Left lung (tissue), 10 donors: ENCODE results near the gene CXXC5. TPM values are rescaled to one million over a fixed set of nuclear protein-coding genes. Genes with fewer than 3 reads are reported as not detected.

Experiments used
- ATAC-seq: fragments of 200-7000 bp; cut with Tn5 transposase; one replicate; pipeline ENCODE4 v1.9.1; 2020; ENCODE audit warnings: moderate library complexity
- DNase-seq, 4 donors: peaks; one replicate each; pipeline ENCODE4 v3.0.0-alpha.2; 2013 to 2020
- H3K27ac ChIP-seq, 2 donors: fragments of 200-600 bp; sonication (generic) in 1 of 2; one replicate each; pipeline versions ENCODE4 v1.5.0 to v1.8.0; 2020 to 2021
- H3K27me3 ChIP-seq, 2 donors: fragments of 200-600 bp; sonication (generic) in 1 of 2; one replicate each; pipeline versions ENCODE4 v1.5.0 to v1.8.0; 2020 to 2021
- H3K36me3 ChIP-seq, 2 donors: fragments of 200-600 bp; sonication (generic) in 1 of 2; one replicate each; pipeline versions ENCODE4 v1.5.0 to v1.8.0; 2020 to 2021
- H3K4me1 ChIP-seq, 2 donors: fragments of 200-600 bp; one replicate each; pipeline ENCODE4 v1.8.0; 2021
- H3K4me3 ChIP-seq, 2 donors: fragments of 200-600 bp; sonication (generic) in 1 of 2; one replicate each; pipeline versions ENCODE4 v1.5.0 to v1.8.0; 2020 to 2021; ENCODE audit warnings: mild to moderate bottlenecking in 1 of 2
- H3K9me3 ChIP-seq, 2 donors: fragments of 200-600 bp; sonication (generic) in 1 of 2; one replicate each; pipeline versions ENCODE4 v1.5.0 to v1.8.0; 2020 to 2021
- CTCF ChIP-seq, 2 donors: fragments of 200-600 bp; sonication (generic) in 1 of 2; IDR thresholded peaks; one replicate each; pipeline versions ENCODE4 v1.5.0 to v1.8.0; 2021; ENCODE audit warnings: antibody characterized with exemption in 2 of 2
- intact Hi-C, 2 donors: fragments of 100-400 bp; cut with DNase I; formaldehyde crosslinking; loops; one replicate each; pipeline versions ENCODE4 v1.11.2 to v1.14.2; 2022
- polyA plus RNA-seq, 6 donors: library from polyadenylated mRNA; unstranded; fragments of 120-200 nt; gene quantifications; one replicate each; pipeline ENCODE4 v1.2.1, GENCODE V29; 2013; ENCODE audit not compliant: insufficient read length in 6 of 6
- total RNA-seq, 2 donors: library from RNA; stranded (reverse); fragmentation: NEBNext Ultra II Directional; extraction: Animal tissue kit (Norgen Biotek cat#: 25700); gene quantifications; one replicate each; pipeline ENCODE4 v1.2.1, GENCODE V29; 2021
- donor health status: DM: no; HTN: yes; CAD: no.
- donor health status: DM: no; HTN: no; CAD: no.

Gene CXXC5
- total and polyA plus RNA-seq, 8 donors, result 24.5 to 53.5 (median 40.9) TPM

- intact Hi-C loops, result loop anchor here in 1 of 2 donors (10.0 kb wide), 1 partner anchor 62 kb away; no protein-coding TSS in a partner anchor
- ATAC-seq, result no peak
- DNase-seq, result no peak
- no peaks in the 10 kb centered on the region for H3K36me3 ChIP-seq
- peak overlapping the region; percentile 51 to 76 for H3K27ac ChIP-seq
- no peak for TF ChIP-seq CTCF (IDR thresholded peaks at IDR 0.05)
- no peaks in the 10 kb centered on the region for H3K9me3 ChIP-seq
- H3K4me1 ChIP-seq, result peaks cover 23 to 28% of the 10 kb centered on the region in 2 donors
- H3K27me3 ChIP-seq, result peaks cover 0 to 51% of the 10 kb centered on the region in 2 donors
- no peak overlapping the region for H3K4me3 ChIP-seq
Measured at GRCh38 chr5:139696167-139696893, 48.2 kb downstream of the CXXC5 start.

- peak; percentile 74 for ATAC-seq
- Histone ChIP-seq H3K27ac (peak overlapping the region; percentile 51 to 76), H3K9me3 (no peaks in the 10 kb centered on the region), H3K36me3 (no peaks in the 10 kb centered on the region), H3K4me3 (peak overlapping the region; percentile 21 to 23), H3K27me3 (peaks cover 0 to 59% of the 10 kb centered on the region in 2 donors), H3K4me1 (peaks cover 23 to 28% of the 10 kb centered on the region in 2 donors)
- intact Hi-C loops, result loop anchor here in 1 of 2 donors (10.0 kb wide), 1 partner anchor 62 kb away; no protein-coding TSS in a partner anchor
- peak; percentile 70 to 89 (median 80) for DNase-seq
- TF ChIP-seq CTCF (IDR thresholded peaks at IDR 0.05), result no peak
Measured at GRCh38 chr5:139696894-139697658, 48.9 kb downstream of the CXXC5 start.

GRCh38 chr5:139698490-139699146 lies 50.5 kb downstream of the CXXC5 start:
- Histone ChIP-seq H3K9me3 (no peaks in the 10 kb centered on the region), H3K27me3 (peaks cover 0 to 61% of the 10 kb centered on the region in 2 donors), H3K36me3 (no peaks in the 10 kb centered on the region), H3K27ac (peak overlapping the region in 1 of 2 donors; percentile 76), H3K4me3 (no peak overlapping the region), H3K4me1 (peaks cover 18 to 28% of the 10 kb centered on the region in 2 donors)
- intact Hi-C loops, result loop anchor here in 1 of 2 donors (10.0 kb wide), 1 partner anchor 64 kb away; no protein-coding TSS in a partner anchor
- TF ChIP-seq CTCF (IDR thresholded peaks at IDR 0.05), result no peak
- ATAC-seq (peak; percentile 26), DNase-seq (peak; percentile 69 to 91 (median 80))

- Histone ChIP-seq H3K4me1 (peaks cover 18 to 28% of the 10 kb centered on the region in 2 donors), H3K4me3 (no peak overlapping the region), H3K9me3 (no peaks in the 10 kb centered on the region), H3K27me3 (peaks cover 0 to 61% of the 10 kb centered on the region in 2 donors), H3K36me3 (no peaks in the 10 kb centered on the region), H3K27ac (no peak overlapping the region)
- no peak for ATAC-seq
- intact Hi-C loops, result loop anchor here in 1 of 2 donors (10.0 kb wide), 1 partner anchor 65 kb away; no protein-coding TSS in a partner anchor
- no peak for TF ChIP-seq CTCF (IDR thresholded peaks at IDR 0.05)
- no peak for DNase-seq
Measured at GRCh38 chr5:139699351-139699750, 51.2 kb downstream of the CXXC5 start.
